ENCODE measurements around the gene RCOR3.
"Not testable (repeated sequence)": the region's sequence is repeated elsewhere in the genome, so short reads cannot be mapped to it uniquely, and the experiment has no call there.

Gene RCOR3

GRCh38 chr1:211258756-211259637 is at the start of gene RCOR3:
Gene RCOR3, plus strand, starts transcription at chr1:211259366. Its CDS starts 195 bp downstream, at chr1:211259561.
- in situ Hi-C loops (cut with HindIII; ENCODE audit: low sequenced_read_pairs), result no loop called here

GRCh38 chr1:211210052-211210451 is 49.1 kb upstream of the RCOR3 start:
- in situ Hi-C loops (cut with HindIII; ENCODE audit: low sequenced_read_pairs), result no loop called here

GRCh38 chr1:211210965-211211364 is 48.2 kb upstream of the RCOR3 start:
- in situ Hi-C loops (cut with HindIII; ENCODE audit: low sequenced_read_pairs), result no loop called here

- in situ Hi-C loops (cut with HindIII; ENCODE audit: low sequenced_read_pairs), result no loop called here
These were observed 45.5 kb upstream of the RCOR3 start for GRCh38 chr1:211213702-211214101.

- in situ Hi-C loops (cut with HindIII; ENCODE audit: low sequenced_read_pairs), result no loop called here
These were observed 43.6 kb upstream of the RCOR3 start for GRCh38 chr1:211215577-211215976.

- in situ Hi-C loops (cut with HindIII; ENCODE audit: low sequenced_read_pairs), result no loop called here
These were observed 41.8 kb upstream of the RCOR3 start for GRCh38 chr1:211217392-211217791.

- in situ Hi-C loops (cut with HindIII; ENCODE audit: low sequenced_read_pairs), result not testable (repeated sequence)
These were observed 36.5 kb upstream of the RCOR3 start for GRCh38 chr1:211222469-211223234.

GRCh38 chr1:211228573-211229364 is 30.4 kb upstream of the RCOR3 start:
- in situ Hi-C loops (cut with HindIII; ENCODE audit: low sequenced_read_pairs), result not testable (repeated sequence)

GRCh38 chr1:211229365-211229759 is 29.8 kb upstream of the RCOR3 start:
- in situ Hi-C loops (cut with HindIII; ENCODE audit: low sequenced_read_pairs), result no loop called here

GRCh38 chr1:211231873-211232272 is 27.3 kb upstream of the RCOR3 start:
- in situ Hi-C loops (cut with HindIII; ENCODE audit: low sequenced_read_pairs), result no loop called here

- in situ Hi-C loops (cut with HindIII; ENCODE audit: low sequenced_read_pairs), result no loop called here
These were observed 22.4 kb upstream of the RCOR3 start for GRCh38 chr1:211236633-211237320.

GRCh38 chr1:211237579-211237978 is 21.6 kb upstream of the RCOR3 start:
- in situ Hi-C loops (cut with HindIII; ENCODE audit: low sequenced_read_pairs), result no loop called here

GRCh38 chr1:211240567-211240966 is 18.6 kb upstream of the RCOR3 start:
- in situ Hi-C loops (cut with HindIII; ENCODE audit: low sequenced_read_pairs), result not testable (repeated sequence)

GRCh38 chr1:211241071-211241470 is 18.1 kb upstream of the RCOR3 start:
- in situ Hi-C loops (cut with HindIII; ENCODE audit: low sequenced_read_pairs), result no loop called here

- in situ Hi-C loops (cut with HindIII; ENCODE audit: low sequenced_read_pairs), result not testable (repeated sequence)
These were observed 15.5 kb upstream of the RCOR3 start for GRCh38 chr1:211243639-211244038.

- in situ Hi-C loops (cut with HindIII; ENCODE audit: low sequenced_read_pairs), result not testable (repeated sequence)
These were observed 12.6 kb upstream of the RCOR3 start for GRCh38 chr1:211246583-211246982.

GRCh38 chr1:211247921-211248320 is 11.2 kb upstream of the RCOR3 start:
- in situ Hi-C loops (cut with HindIII; ENCODE audit: low sequenced_read_pairs), result no loop called here

- in situ Hi-C loops (cut with HindIII; ENCODE audit: low sequenced_read_pairs), result not testable (repeated sequence)
These were observed 9.6 kb upstream of the RCOR3 start for GRCh38 chr1:211249611-211250010.

GRCh38 chr1:211257826-211258225 is 1.3 kb upstream of the RCOR3 start:
- in situ Hi-C loops (cut with HindIII; ENCODE audit: low sequenced_read_pairs), result no loop called here

GRCh38 chr1:211258310-211258755 is 833 bp upstream of the RCOR3 start:
- in situ Hi-C loops (cut with HindIII; ENCODE audit: low sequenced_read_pairs), result no loop called here
